HepG2 (cell line): Measurements from ENCODE around the gene NABP2. TPM values are rescaled to one million over a fixed set of nuclear protein-coding genes. Genes with fewer than 3 reads are reported as not detected.
A peak's percentile ranks its signal among the peaks of the same experiment; 100 is the strongest.

Experiments used
- ATM ChIP-seq: fragments of 450-650 bp; IDR thresholded peaks from 2 replicates; pipeline ENCODE4 v1.7.1; 2017; ENCODE audit warnings: mild to moderate bottlenecking, borderline replicate concordance
- DZIP1 ChIP-seq: sonication (generic); formaldehyde crosslinking; IDR thresholded peaks from 2 replicates; pipeline ENCODE4 v1.5.0; 2020; ENCODE audit warnings: mild to moderate bottlenecking, missing genetic modification reagents
- HBP1 ChIP-seq: IDR thresholded peaks from 2 replicates; pipeline ENCODE4 v1.6.1; 2016; ENCODE audit warnings: low read depth, control low read depth
- HMGXB4 ChIP-seq, 2 experiments: sonication (generic) in 1 of 2; formaldehyde crosslinking in 1 of 2; IDR thresholded peaks; 2 replicates each; pipeline versions ENCODE4 v1.4.0 to v1.6.1; 2018 to 2020; ENCODE audit warnings: missing genetic modification reagents in 2 of 2, borderline replicate concordance in 1 of 2, low read depth in 1 of 2, mild to moderate bottlenecking in 1 of 2, missing biosample characterization in 1 of 2
- MYPOP ChIP-seq: sonication (generic); formaldehyde crosslinking; IDR thresholded peaks from 2 replicates; pipeline ENCODE4 v1.8.1; 2023; ENCODE audit warnings: mild to moderate bottlenecking, moderate library complexity, missing genetic modification reagents
- NR2F6 ChIP-seq, 2 experiments: IDR thresholded peaks; 2 replicates each; pipeline ENCODE4 v1.6.1; 2016; ENCODE audit warnings: antibody characterized with exemption in 1 of 2, mild to moderate bottlenecking in 1 of 2
- POLR2A ChIP-seq, 2 experiments: IDR thresholded peaks; 2 replicates each; pipeline ENCODE4 v1.6.1; 2011; ENCODE audit warnings: low read depth in 2 of 2, low read length in 2 of 2, mild to moderate bottlenecking in 1 of 2, moderate library complexity in 1 of 2; ENCODE audit not compliant: insufficient read depth in 1 of 2
- TAF1 ChIP-seq: sonication (generic); formaldehyde crosslinking; IDR thresholded peaks from 2 replicates; pipeline ENCODE4 v1.4.0; 2020; ENCODE audit warnings: missing genetic modification reagents
- XRCC5 ChIP-seq: fragments of 200-400 bp; formaldehyde crosslinking; optimal IDR thresholded peaks from 2 replicates; pipeline ENCODE3; 2017; ENCODE audit warnings: mild to moderate bottlenecking, low read length
- ZBTB21 ChIP-seq: sonication (generic); formaldehyde crosslinking; IDR thresholded peaks from 2 replicates; pipeline ENCODE4 v1.4.0; 2020; ENCODE audit warnings: missing genetic modification reagents
- ZFP82 ChIP-seq: sonication (generic); formaldehyde crosslinking; IDR thresholded peaks from 2 replicates; pipeline ENCODE4 v1.5.1; 2020; ENCODE audit warnings: mild to moderate bottlenecking, missing genetic modification reagents, borderline replicate concordance
- ZMAT3 ChIP-seq: sonication (generic); formaldehyde crosslinking; conservative IDR thresholded peaks from 2 replicates; pipeline ENCODE4 v1.7.0; 2021; ENCODE audit warnings: missing genetic modification reagents
- ZNF605 ChIP-seq: sonication (generic); formaldehyde crosslinking; IDR thresholded peaks from 2 replicates; pipeline ENCODE4 v1.8.0; 2022; ENCODE audit warnings: mild to moderate bottlenecking, missing genetic modification reagents
- ZNF607 ChIP-seq: sonication (generic); formaldehyde crosslinking; IDR thresholded peaks from 2 replicates; pipeline ENCODE4 v1.5.1; 2020; ENCODE audit warnings: missing genetic modification reagents, mild to moderate bottlenecking, borderline replicate concordance
- ZNF652 ChIP-seq: IDR thresholded peaks from 2 replicates; pipeline ENCODE4 v1.6.1; 2016; ENCODE audit warnings: low read depth, borderline replicate concordance
- ZNF891 ChIP-seq: sonication (generic); formaldehyde crosslinking; IDR thresholded peaks from 2 replicates; pipeline ENCODE4 v1.5.0; 2020; ENCODE audit warnings: mild to moderate bottlenecking, missing genetic modification reagents
- polyA plus RNA-seq, 8 experiments: library from polyadenylated mRNA; depleted of rRNA in 3 of 8; stranded (reverse) in 7 of 8; unstranded in 1 of 8; fragments of >200 nt; fragmentation: Illumina TruSeq in 4 of 8; extraction: Trizol in 4 of 8; gene quantifications; 2 replicates each; pipeline versions ENCODE4 v1.2.1 to v1.2.3, GENCODE V29; 2011 to 2016; ENCODE audit warnings: low read depth in 4 of 8, missing spikeins in 1 of 8, mixed read lengths in 1 of 8; ENCODE audit not compliant: insufficient read depth in 1 of 8
- total RNA-seq, 5 experiments: library from RNA; depleted of rRNA; stranded (reverse); fragments of >200 nt; fragmentation: Illumina TruSeq; extraction: Trizol; gene quantifications; 2 replicates each; pipeline ENCODE4 v1.2.3, GENCODE V29; 2016; ENCODE audit warnings: low read depth in 1 of 5
- TF ChIP-seq, protein P1 (sequence below): sonication (generic); formaldehyde crosslinking; IDR thresholded peaks from 2 replicates; pipeline ENCODE4 v1.4.0; 2020; ENCODE audit warnings: missing genetic modification reagents

The NABP2 gene
- total and polyA plus RNA-seq, 2 of the 13 experiments (the other 11 are each of a cell fraction or from before 2014, with no cell fraction given) = 33.2 to 35.5 TPM

- TF ChIP-seq HBP1 (CRISPR knock-in tag) (0 out of 2 replicates have a peak, but pooled peaks have one; percentile 13), ZFP82 (CRISPR knock-in tag) (no peak), ZBTB21 (no peak), TAF1 (peak; percentile 55; the same call in 1 of the 2 replicates), HMGXB4 (CRISPR knock-in tag; IDR thresholded peaks at IDR 0.05; ENCODE audit: borderline replicate concordance in 1 of 2, low read depth in 1 of 2) (peak in 1 of 2 experiments; percentile 88; a peak in 1 of 4 replicates), XRCC5 (peak; percentile 82), ZNF652 (CRISPR knock-in tag) (no peak; the same call in 1 of the 2 replicates), NR2F6 (IDR thresholded peaks at IDR 0.05) (no peak), NR2F6 (CRISPR knock-in tag; IDR thresholded peaks at IDR 0.05) (peak; percentile 24; the same call in 1 of the 2 replicates), ZMAT3 (CRISPR knock-in tag) (0 out of 2 replicates have a peak, but pooled peaks have one; percentile 21), MYPOP (CRISPR knock-in tag) (peak; percentile 49; the same call in 1 of the 2 replicates), ZNF607 (CRISPR knock-in tag) (0 out of 2 replicates have a peak, but pooled peaks have one; percentile 38), ZNF891 (CRISPR knock-in tag) (0 out of 2 replicates have a peak, but pooled peaks have one; percentile 29), DZIP1 (CRISPR knock-in tag) (0 out of 2 replicates have a peak, but pooled peaks have one; percentile 17), POLR2A (IDR thresholded peaks at IDR 0.05; ENCODE audit: insufficient read depth in 1 of 2, low read depth in 2 of 2, low read length in 2 of 2) (peak; percentile 29 to 46; a peak in 2 of 4 replicates), ZNF605 (CRISPR knock-in tag) (0 out of 2 replicates have a peak, but pooled peaks have one; percentile 56), ATM (no peak)
- TF ChIP-seq, protein P1, sequence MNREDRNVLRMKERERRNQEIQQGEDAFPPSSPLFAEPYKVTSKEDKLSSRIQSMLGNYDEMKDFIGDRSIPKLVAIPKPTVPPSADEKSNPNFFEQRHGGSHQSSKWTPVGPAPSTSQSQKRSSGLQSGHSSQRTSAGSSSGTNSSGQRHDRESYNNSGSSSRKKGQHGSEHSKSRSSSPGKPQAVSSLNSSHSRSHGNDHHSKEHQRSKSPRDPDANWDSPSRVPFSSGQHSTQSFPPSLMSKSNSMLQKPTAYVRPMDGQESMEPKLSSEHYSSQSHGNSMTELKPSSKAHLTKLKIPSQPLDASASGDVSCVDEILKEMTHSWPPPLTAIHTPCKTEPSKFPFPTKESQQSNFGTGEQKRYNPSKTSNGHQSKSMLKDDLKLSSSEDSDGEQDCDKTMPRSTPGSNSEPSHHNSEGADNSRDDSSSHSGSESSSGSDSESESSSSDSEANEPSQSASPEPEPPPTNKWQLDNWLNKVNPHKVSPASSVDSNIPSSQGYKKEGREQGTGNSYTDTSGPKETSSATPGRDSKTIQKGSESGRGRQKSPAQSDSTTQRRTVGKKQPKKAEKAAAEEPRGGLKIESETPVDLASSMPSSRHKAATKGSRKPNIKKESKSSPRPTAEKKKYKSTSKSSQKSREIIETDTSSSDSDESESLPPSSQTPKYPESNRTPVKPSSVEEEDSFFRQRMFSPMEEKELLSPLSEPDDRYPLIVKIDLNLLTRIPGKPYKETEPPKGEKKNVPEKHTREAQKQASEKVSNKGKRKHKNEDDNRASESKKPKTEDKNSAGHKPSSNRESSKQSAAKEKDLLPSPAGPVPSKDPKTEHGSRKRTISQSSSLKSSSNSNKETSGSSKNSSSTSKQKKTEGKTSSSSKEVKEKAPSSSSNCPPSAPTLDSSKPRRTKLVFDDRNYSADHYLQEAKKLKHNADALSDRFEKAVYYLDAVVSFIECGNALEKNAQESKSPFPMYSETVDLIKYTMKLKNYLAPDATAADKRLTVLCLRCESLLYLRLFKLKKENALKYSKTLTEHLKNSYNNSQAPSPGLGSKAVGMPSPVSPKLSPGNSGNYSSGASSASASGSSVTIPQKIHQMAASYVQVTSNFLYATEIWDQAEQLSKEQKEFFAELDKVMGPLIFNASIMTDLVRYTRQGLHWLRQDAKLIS (CRISPR knock-in tag) = no peak
Measured at GRCh38 chr12:56189099-56189917, 34.8 kb upstream of the NABP2 start, which contains the start of gene SMARCC2 (continued).
